Activated naive CD8-positive, alpha-beta T cell (primary cell): ENCODE data around the gene KRTAP10-5.
"Not testable (repeated sequence)": the region's sequence is repeated elsewhere in the genome, so short reads cannot be mapped to it uniquely, and the experiment has no call there.

Experiments
- H3K27ac Mint-ChIP-seq: one replicate; pipeline ENCODE4 v1.8.0; 2021; ENCODE audit warnings: mixed read lengths
- H3K27me3 Mint-ChIP-seq: one replicate; pipeline ENCODE4 v1.8.0; 2021; ENCODE audit warnings: mixed read lengths
- H3K36me3 Mint-ChIP-seq: one replicate; pipeline ENCODE4 v1.8.0; 2021; ENCODE audit warnings: mixed read lengths
- H3K4me1 Mint-ChIP-seq: one replicate; pipeline ENCODE4 v1.8.0; 2021; ENCODE audit warnings: low read depth, mixed read lengths
- H3K4me3 Mint-ChIP-seq: one replicate; pipeline ENCODE4 v1.8.0; 2021; ENCODE audit warnings: mild to moderate bottlenecking, mixed read lengths
- H3K9me3 Mint-ChIP-seq: one replicate; pipeline ENCODE4 v1.8.0; 2021; ENCODE audit warnings: low read depth, mixed read lengths

The KRTAP10-5 gene

GRCh38 chr21:44580231-44580821 lies at the start of gene KRTAP10-5:
KRTAP10-5 (minus strand) TSS chr21:44580604; CDS start chr21:44580578, 26 bp downstream.
- not testable (repeated sequence) for H3K36me3 Mint-ChIP-seq, H3K4me3 Mint-ChIP-seq, H3K27me3 Mint-ChIP-seq
- H3K4me1 Mint-ChIP-seq: peaks cover 29% of the 10 kb centered on the region
- peak within 1 kb of the TSS; percentile 46 for H3K27ac Mint-ChIP-seq
- peaks cover 13% of the 10 kb centered on the region for H3K9me3 Mint-ChIP-seq

GRCh38 chr21:44628707-44629391 lies 48.4 kb upstream of the KRTAP10-5 start:
- Mint-ChIP-seq H3K27ac (no peak overlapping the region), H3K9me3 (peaks cover 24% of the 10 kb centered on the region), H3K36me3 (peaks cover 24% of the 10 kb centered on the region), H3K4me1 (peaks cover 36% of the 10 kb centered on the region), H3K27me3 (no peaks in the 10 kb centered on the region), H3K4me3 (no peak overlapping the region)

GRCh38 chr21:44627831-44628233 lies 47.4 kb upstream of the KRTAP10-5 start:
- H3K27me3 Mint-ChIP-seq, H3K27ac Mint-ChIP-seq, H3K4me3 Mint-ChIP-seq: not testable (repeated sequence)
- Mint-ChIP-seq H3K4me1 (peaks cover 36% of the 10 kb centered on the region), H3K36me3 (peaks cover 24% of the 10 kb centered on the region), H3K9me3 (peaks cover 34% of the 10 kb centered on the region)

- H3K27ac Mint-ChIP-seq, H3K27me3 Mint-ChIP-seq: not testable (repeated sequence)
- Mint-ChIP-seq H3K4me3 (peak overlapping the region; percentile 27), H3K4me1 (peaks cover 36% of the 10 kb centered on the region), H3K9me3 (peaks cover 38% of the 10 kb centered on the region), H3K36me3 (peaks cover 28% of the 10 kb centered on the region)
Measured at GRCh38 chr21:44627181-44627822, 46.9 kb upstream of the KRTAP10-5 start.

GRCh38 chr21:44626673-44627143 lies 46.3 kb upstream of the KRTAP10-5 start, which contains the start of gene KRTAP10-9:
KRTAP10-9 (plus strand) TSS chr21:44627093; CDS start chr21:44627172, 79 bp downstream.
- Mint-ChIP-seq H3K4me3 (peak within 1 kb of the TSS; percentile 27), H3K4me1 (peaks cover 36% of the 10 kb centered on the region), H3K27ac (peak within 1 kb of the TSS; percentile 34), H3K36me3 (peaks cover 27% of the 10 kb centered on the region), H3K27me3 (no peaks in the 10 kb centered on the region), H3K9me3 (peaks cover 34% of the 10 kb centered on the region)

- Mint-ChIP-seq H3K36me3 (peaks cover 26% of the 10 kb centered on the region), H3K4me1 (peaks cover 36% of the 10 kb centered on the region)
Measured at GRCh38 chr21:44626262-44626661, 45.9 kb upstream of the KRTAP10-5 start.

GRCh38 chr21:44625756-44626155 lies 45.4 kb upstream of the KRTAP10-5 start:
- H3K36me3 Mint-ChIP-seq: peaks cover 23% of the 10 kb centered on the region
- H3K9me3 Mint-ChIP-seq: peaks cover 29% of the 10 kb centered on the region
- no peaks in the 10 kb centered on the region for H3K27me3 Mint-ChIP-seq
- H3K4me3 Mint-ChIP-seq: no peak overlapping the region
- H3K27ac Mint-ChIP-seq: no peak overlapping the region
- H3K4me1 Mint-ChIP-seq: peaks cover 34% of the 10 kb centered on the region

More at GRCh38 chr21:44626262-44626661, 45.9 kb upstream of the KRTAP10-5 start:
- Mint-ChIP-seq H3K27me3 (no peaks in the 10 kb centered on the region), H3K4me3 (no peak overlapping the region), H3K9me3 (peaks cover 32% of the 10 kb centered on the region), H3K27ac (peak overlapping the region; percentile 34)

GRCh38 chr21:44623575-44623974 lies 43.2 kb upstream of the KRTAP10-5 start:
- Mint-ChIP-seq H3K27me3 (no peaks in the 10 kb centered on the region), H3K36me3 (peaks cover 36% of the 10 kb centered on the region), H3K4me1 (peaks cover 38% of the 10 kb centered on the region), H3K4me3 (no peak overlapping the region), H3K27ac (no peak overlapping the region), H3K9me3 (peaks cover 42% of the 10 kb centered on the region)

- H3K36me3 Mint-ChIP-seq: peaks cover 36% of the 10 kb centered on the region
- H3K4me1 Mint-ChIP-seq: peaks cover 50% of the 10 kb centered on the region
- H3K4me3 Mint-ChIP-seq: no peak overlapping the region
- peaks cover 42% of the 10 kb centered on the region for H3K9me3 Mint-ChIP-seq
- H3K27ac Mint-ChIP-seq: peak overlapping the region; percentile 95
- no peaks in the 10 kb centered on the region for H3K27me3 Mint-ChIP-seq
Measured at GRCh38 chr21:44619886-44620285, 39.5 kb upstream of the KRTAP10-5 start.

- Mint-ChIP-seq H3K4me1 (peaks cover 52% of the 10 kb centered on the region), H3K36me3 (peaks cover 28% of the 10 kb centered on the region), H3K27me3 (no peaks in the 10 kb centered on the region), H3K9me3 (peaks cover 36% of the 10 kb centered on the region), H3K4me3 (peak overlapping the region; percentile 75), H3K27ac (peak overlapping the region; percentile 95)
Measured at GRCh38 chr21:44618909-44619308, 38.5 kb upstream of the KRTAP10-5 start.

GRCh38 chr21:44618504-44618903 lies 38.1 kb upstream of the KRTAP10-5 start:
- Mint-ChIP-seq H3K27me3 (no peaks in the 10 kb centered on the region), H3K9me3 (peaks cover 32% of the 10 kb centered on the region), H3K27ac (peak overlapping the region; percentile 95), H3K4me1 (peaks cover 52% of the 10 kb centered on the region), H3K4me3 (peak overlapping the region; percentile 75), H3K36me3 (peaks cover 27% of the 10 kb centered on the region)

GRCh38 chr21:44617071-44617501 lies 36.7 kb upstream of the KRTAP10-5 start:
- Mint-ChIP-seq H3K27me3 (no peaks in the 10 kb centered on the region), H3K9me3 (peaks cover 18% of the 10 kb centered on the region), H3K36me3 (peaks cover 20% of the 10 kb centered on the region), H3K4me1 (peaks cover 55% of the 10 kb centered on the region), H3K4me3 (no peak overlapping the region), H3K27ac (peak overlapping the region; percentile 54)

- Mint-ChIP-seq H3K36me3 (peaks cover 17% of the 10 kb centered on the region), H3K4me1 (peaks cover 55% of the 10 kb centered on the region), H3K27ac (no peak overlapping the region), H3K9me3 (peaks cover 18% of the 10 kb centered on the region), H3K4me3 (no peak overlapping the region), H3K27me3 (no peaks in the 10 kb centered on the region)
Measured at GRCh38 chr21:44616591-44616926, 36.2 kb upstream of the KRTAP10-5 start.

- Mint-ChIP-seq H3K36me3 (peaks cover 20% of the 10 kb centered on the region), H3K4me3 (peak overlapping the region; percentile 30), H3K27me3 (no peaks in the 10 kb centered on the region), H3K27ac (peak overlapping the region; percentile 16), H3K4me1 (peaks cover 55% of the 10 kb centered on the region), H3K9me3 (peaks cover 18% of the 10 kb centered on the region)
Measured at GRCh38 chr21:44615911-44616590, 35.6 kb upstream of the KRTAP10-5 start.

- Mint-ChIP-seq H3K27me3 (no peaks in the 10 kb centered on the region), H3K9me3 (peaks cover 13% of the 10 kb centered on the region), H3K4me3 (peak overlapping the region; percentile 30), H3K36me3 (peaks cover 15% of the 10 kb centered on the region), H3K27ac (no peak overlapping the region), H3K4me1 (peaks cover 52% of the 10 kb centered on the region)
Measured at GRCh38 chr21:44615466-44615865, 35.1 kb upstream of the KRTAP10-5 start.
